Suppressor macrophage treated with lipopolysaccharide for 1 hour (primary cell): ENCODE data around the gene TIA1.
A peak's percentile ranks its signal among the peaks of the same experiment; 100 is the strongest.
"Not testable (repeated sequence)": the region's sequence is repeated elsewhere in the genome, so short reads cannot be mapped to it uniquely, and the experiment has no call there.

Source experiments
- DNase-seq, 3 donors: peaks; one replicate each; pipeline ENCODE4 v3.0.0-alpha.2; 2020 to 2022

The TIA1 gene

GRCh38 chr2:70248181-70248847, at the start of gene TIA1:
Gene TIA1 (minus strand): TSS chr2:70248628. CDS start chr2:70248430, 198 bp downstream.
- peak; percentile 99 to 100 (median 100) for DNase-seq

GRCh38 chr2:70297828-70298227, 49.4 kb upstream of the TIA1 start:
- not testable (repeated sequence) for DNase-seq

- DNase-seq = no peak
Measured at GRCh38 chr2:70283500-70284191, 35.2 kb upstream of the TIA1 start.

- DNase-seq = no peak
Measured at GRCh38 chr2:70282439-70282838, 34.0 kb upstream of the TIA1 start.

- DNase-seq = no peak
Measured at GRCh38 chr2:70280242-70280798, 31.9 kb upstream of the TIA1 start.

GRCh38 chr2:70270323-70270722, 21.9 kb upstream of the TIA1 start:
- DNase-seq = no peak

GRCh38 chr2:70269422-70270302, 21.2 kb upstream of the TIA1 start:
- DNase-seq = not testable (repeated sequence)

- DNase-seq = not testable (repeated sequence)
Measured at GRCh38 chr2:70266925-70267324, 18.5 kb upstream of the TIA1 start.

GRCh38 chr2:70261501-70261900, 13.1 kb upstream of the TIA1 start:
- DNase-seq = no peak

- DNase-seq = peak in 1 of 3 donors; percentile 8
Measured at GRCh38 chr2:70258532-70258875, 10.1 kb upstream of the TIA1 start.

- DNase-seq = no peak
Measured at GRCh38 chr2:70255637-70256314, 7.3 kb upstream of the TIA1 start.

GRCh38 chr2:70250434-70250833, 2.0 kb upstream of the TIA1 start:
- DNase-seq = no peak

- peak; percentile 42 to 70 (median 45) for DNase-seq
Measured at GRCh38 chr2:70247364-70248180, 856 bp downstream of the TIA1 start.

GRCh38 chr2:70243806-70244584, 4.4 kb downstream of the TIA1 start:
- no peak for DNase-seq

- no peak for DNase-seq
Measured at GRCh38 chr2:70242552-70242951, 5.9 kb downstream of the TIA1 start.

GRCh38 chr2:70241340-70241739, 7.1 kb downstream of the TIA1 start:
- no peak for DNase-seq

- no peak for DNase-seq
Measured at GRCh38 chr2:70240599-70240998, 7.8 kb downstream of the TIA1 start.

GRCh38 chr2:70233926-70234325, 14.5 kb downstream of the TIA1 start:
- no peak for DNase-seq

GRCh38 chr2:70226781-70227180, 21.6 kb downstream of the TIA1 start:
- DNase-seq = no peak

- DNase-seq = peak in 1 of 3 donors; percentile 11
Measured at GRCh38 chr2:70223305-70223704, 25.1 kb downstream of the TIA1 start.
